WI38 (cell line): ENCODE measurements around the gene PRR29.

Source experiments
- H3K4me3 ChIP-seq: 2 replicates; pipeline ENCODE4 v1.5.1; 2011; ENCODE audit warnings: low read depth, mild to moderate bottlenecking, control low read depth, low read length
- TF ChIP-seq, protein P1 (sequence below): IDR thresholded peaks from 2 replicates; pipeline ENCODE4 v1.5.1; 2012; ENCODE audit warnings: low read depth, mild to moderate bottlenecking, control low read depth, low read length

The PRR29 gene

GRCh38 chr17:63955791-63956190, 42.4 kb upstream of the PRR29 start:
- TF ChIP-seq, protein P1, sequence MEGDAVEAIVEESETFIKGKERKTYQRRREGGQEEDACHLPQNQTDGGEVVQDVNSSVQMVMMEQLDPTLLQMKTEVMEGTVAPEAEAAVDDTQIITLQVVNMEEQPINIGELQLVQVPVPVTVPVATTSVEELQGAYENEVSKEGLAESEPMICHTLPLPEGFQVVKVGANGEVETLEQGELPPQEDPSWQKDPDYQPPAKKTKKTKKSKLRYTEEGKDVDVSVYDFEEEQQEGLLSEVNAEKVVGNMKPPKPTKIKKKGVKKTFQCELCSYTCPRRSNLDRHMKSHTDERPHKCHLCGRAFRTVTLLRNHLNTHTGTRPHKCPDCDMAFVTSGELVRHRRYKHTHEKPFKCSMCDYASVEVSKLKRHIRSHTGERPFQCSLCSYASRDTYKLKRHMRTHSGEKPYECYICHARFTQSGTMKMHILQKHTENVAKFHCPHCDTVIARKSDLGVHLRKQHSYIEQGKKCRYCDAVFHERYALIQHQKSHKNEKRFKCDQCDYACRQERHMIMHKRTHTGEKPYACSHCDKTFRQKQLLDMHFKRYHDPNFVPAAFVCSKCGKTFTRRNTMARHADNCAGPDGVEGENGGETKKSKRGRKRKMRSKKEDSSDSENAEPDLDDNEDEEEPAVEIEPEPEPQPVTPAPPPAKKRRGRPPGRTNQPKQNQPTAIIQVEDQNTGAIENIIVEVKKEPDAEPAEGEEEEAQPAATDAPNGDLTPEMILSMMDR = no peak
- H3K4me3 ChIP-seq = no peak overlapping the region

GRCh38 chr17:63956296-63956920, 41.7 kb upstream of the PRR29 start:
- H3K4me3 ChIP-seq = no peak overlapping the region
- TF ChIP-seq, protein P1 = no peak

DNA sequence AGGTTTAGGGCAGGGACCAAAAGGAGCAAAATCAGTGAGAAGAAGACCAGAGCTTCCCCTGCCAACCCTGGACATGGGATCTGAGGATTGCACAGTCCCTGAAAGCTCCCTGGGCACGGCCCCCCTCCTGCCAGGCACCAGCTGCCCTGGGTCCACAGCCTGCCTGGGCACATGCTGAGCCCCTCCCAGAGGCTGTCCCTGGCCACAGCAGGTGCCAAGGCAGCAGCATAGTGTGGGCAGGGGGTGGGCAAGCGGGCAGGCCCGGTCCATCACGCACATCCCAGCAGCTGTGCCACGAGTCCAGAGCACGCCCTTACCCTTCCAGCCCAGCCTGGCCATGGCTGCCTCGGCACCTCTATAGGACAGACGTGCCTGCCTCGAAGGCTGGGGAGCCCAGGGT, 38.1 kb upstream of the PRR29 start:
- TF ChIP-seq, protein P1 = no peak
- no peak overlapping the region for H3K4me3 ChIP-seq

- TF ChIP-seq, protein P1 = no peak
- H3K4me3 ChIP-seq = no peak overlapping the region
These were observed 37.7 kb upstream of the PRR29 start for GRCh38 chr17:63960430-63960829.

GRCh38 chr17:63961355-63962212, 36.6 kb upstream of the PRR29 start:
- H3K4me3 ChIP-seq = no peak overlapping the region
- TF ChIP-seq, protein P1 = no peak

GRCh38 chr17:63962298-63962744, 35.8 kb upstream of the PRR29 start:
- TF ChIP-seq, protein P1 = no peak
- no peak overlapping the region for H3K4me3 ChIP-seq

- no peak overlapping the region for H3K4me3 ChIP-seq
- TF ChIP-seq, protein P1 = no peak
These were observed 35.0 kb upstream of the PRR29 start for GRCh38 chr17:63963123-63963522.
